NCI-H2107 (cell line): ENCODE data around the gene ICOSLG.
"Not testable (repeated sequence)": the region's sequence is repeated elsewhere in the genome, so short reads cannot be mapped to it uniquely, and the experiment has no call there.

Experiments used
- DNase-seq: peaks from one replicate; lab custom pipeline; 2025; lab: John Stamatoyannopoulos, UW

ICOSLG gene

GRCh38 chr21:44263768-44264167 is 23.0 kb upstream of the ICOSLG start:
- no peak for DNase-seq

GRCh38 chr21:44263221-44263760 is 22.5 kb upstream of the ICOSLG start:
- no peak for DNase-seq

DNA sequence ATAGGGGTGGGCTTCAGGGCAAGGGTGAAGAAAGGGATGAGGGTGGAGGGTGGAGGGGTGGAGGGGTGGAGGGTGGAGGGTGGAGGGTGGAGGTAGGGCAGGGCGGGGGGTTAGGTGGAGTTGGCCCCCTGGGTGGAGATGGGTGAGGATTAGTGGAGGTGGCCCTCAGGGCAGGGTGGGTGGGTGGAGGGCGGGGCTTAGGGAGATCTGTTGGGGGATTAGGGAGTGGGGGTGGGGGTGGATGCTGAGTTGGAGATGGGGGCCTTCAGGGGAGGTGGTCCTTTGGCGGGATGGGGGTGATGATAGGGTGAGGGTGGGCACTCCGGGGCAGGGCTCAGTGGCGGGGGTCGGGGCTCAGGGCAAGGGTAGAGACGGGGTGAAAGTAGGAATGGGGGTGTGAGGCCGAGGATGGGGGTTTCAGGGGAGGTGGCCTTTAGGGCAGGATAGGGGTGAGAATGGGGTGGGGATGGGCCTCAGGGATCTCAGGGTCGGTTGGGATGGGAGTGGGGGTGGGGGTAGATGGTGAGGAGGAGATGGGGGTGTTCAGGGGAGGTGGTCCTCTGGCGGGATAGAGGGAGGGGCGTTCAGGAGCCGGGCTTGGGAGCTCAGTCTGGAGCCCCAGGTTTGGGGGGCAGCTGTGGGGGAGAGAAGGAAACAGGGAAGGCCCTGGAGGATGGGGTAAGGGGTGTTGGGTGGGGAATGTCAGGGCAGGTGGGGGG is 21.8 kb upstream of the ICOSLG start:
- DNase-seq: no peak

DNA sequence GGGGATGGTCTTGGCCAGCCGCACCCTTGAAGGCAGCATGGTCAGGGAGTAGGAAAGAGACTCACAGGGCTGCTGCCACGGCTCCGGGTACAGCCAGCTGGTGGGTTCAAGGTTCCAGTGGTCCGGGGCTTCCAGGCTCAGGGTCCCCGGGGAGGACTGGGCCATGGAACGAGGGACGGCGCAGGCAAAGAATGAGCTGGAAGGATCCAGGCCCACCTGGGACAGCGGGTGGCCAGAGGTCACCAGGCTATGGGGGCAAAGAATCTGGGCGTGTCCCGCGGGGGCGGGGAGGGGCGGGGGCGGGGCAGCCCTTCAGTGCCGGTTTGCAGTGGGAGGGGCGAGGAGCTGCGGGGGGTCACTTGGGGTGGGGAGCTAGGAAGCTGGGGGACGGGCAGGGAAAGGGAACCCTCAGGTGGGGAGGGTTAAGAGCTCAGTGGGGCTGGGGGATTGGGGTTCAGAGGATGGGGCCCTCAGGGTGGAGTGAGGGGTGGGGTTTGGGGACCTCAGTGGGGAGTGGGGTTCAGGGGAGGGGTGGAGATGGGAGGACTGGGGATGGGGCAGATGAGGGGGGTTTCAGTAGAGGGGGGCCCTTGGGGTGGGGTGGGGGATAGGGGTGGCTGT is 21.0 kb upstream of the ICOSLG start, which contains the start of gene DNMT3L:
DNMT3L (minus strand) TSS at position 223 of the 621 bp plus-strand sequence. CDS start 638 bp downstream, outside the sequence.
- DNase-seq: no peak

DNA sequence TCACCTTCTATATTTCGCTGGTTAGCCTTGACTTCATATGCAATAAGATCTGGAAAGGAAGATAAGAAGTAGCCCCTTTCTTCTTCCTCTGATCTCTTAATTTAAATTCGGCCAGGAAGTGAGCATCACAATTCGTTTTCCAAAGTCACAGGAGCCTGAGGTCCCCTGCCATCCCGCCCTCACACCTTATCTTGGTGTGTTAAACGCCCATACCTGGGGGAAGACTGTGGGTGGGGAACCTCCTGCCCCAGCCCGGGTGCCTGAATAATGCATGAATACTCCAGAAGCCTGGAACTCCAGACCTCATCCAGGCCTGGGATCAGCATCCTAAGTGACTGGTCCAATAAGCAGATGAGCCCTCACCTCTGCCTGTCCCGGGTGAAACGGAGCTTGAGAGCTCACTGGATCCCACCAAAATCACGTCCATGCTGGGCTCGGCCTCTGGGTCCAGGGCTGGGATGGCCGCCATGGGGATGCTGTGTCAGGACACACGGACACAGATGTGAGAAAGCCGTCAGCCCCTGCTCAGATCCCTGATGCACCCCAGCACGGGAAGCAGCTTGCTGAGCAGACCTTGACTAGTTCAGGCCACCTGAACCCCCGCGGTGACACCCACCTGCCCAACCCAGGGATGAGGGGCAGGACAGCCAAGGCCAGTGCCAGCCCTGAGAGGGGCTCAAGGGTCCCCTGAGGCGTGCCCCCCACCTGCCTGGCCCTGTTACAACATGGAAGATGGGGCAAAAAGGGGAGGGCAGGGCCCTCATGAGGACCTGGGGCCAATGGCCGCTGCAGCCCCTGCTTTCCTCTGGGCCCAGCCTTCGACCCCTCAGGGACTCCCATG is 20.3 kb upstream of the ICOSLG start:
- DNase-seq: no peak

GRCh38 chr21:44260066-44260465 is 19.3 kb upstream of the ICOSLG start:
- DNase-seq: no peak

- DNase-seq: no peak
Observed at GRCh38 chr21:44259082-44259705, 18.5 kb upstream of the ICOSLG start.

DNA sequence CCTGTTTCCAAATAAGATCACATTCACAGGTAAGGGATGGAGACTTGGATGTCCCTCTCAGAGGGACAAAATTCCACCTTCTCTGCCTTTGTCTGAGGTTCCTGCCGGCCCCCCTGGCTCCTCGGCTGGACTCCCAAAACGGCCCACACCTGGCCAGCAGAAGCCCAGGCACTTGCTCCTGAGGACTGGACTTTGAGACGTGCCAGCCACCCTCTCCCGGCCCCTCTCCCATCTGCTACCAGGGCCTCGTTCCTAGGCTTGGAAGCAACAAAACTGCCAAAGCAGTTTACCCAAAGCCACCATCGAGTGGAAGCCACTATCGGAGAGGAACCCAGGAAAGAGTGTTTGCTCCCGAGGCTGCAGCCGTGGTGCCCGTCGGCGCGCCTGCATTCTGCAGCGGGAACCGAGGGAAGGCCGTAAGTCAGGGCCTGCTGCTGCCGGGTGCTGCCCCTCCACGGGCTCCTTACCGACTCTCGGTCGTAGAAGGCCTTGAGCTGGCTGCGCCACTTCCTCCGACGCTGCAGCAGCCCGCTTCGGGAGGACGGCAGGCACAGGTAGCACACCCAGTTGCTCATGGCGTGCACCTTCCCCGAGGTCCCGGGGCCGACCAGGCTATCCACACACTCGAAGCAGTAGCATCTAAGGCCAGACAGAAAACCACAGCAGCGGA is 17.4 kb upstream of the ICOSLG start:
- no peak for DNase-seq

- DNase-seq: no peak
Observed at GRCh38 chr21:44255511-44255981, 14.8 kb upstream of the ICOSLG start.

GRCh38 chr21:44253832-44254710 is 13.3 kb upstream of the ICOSLG start:
- no peak for DNase-seq

DNA sequence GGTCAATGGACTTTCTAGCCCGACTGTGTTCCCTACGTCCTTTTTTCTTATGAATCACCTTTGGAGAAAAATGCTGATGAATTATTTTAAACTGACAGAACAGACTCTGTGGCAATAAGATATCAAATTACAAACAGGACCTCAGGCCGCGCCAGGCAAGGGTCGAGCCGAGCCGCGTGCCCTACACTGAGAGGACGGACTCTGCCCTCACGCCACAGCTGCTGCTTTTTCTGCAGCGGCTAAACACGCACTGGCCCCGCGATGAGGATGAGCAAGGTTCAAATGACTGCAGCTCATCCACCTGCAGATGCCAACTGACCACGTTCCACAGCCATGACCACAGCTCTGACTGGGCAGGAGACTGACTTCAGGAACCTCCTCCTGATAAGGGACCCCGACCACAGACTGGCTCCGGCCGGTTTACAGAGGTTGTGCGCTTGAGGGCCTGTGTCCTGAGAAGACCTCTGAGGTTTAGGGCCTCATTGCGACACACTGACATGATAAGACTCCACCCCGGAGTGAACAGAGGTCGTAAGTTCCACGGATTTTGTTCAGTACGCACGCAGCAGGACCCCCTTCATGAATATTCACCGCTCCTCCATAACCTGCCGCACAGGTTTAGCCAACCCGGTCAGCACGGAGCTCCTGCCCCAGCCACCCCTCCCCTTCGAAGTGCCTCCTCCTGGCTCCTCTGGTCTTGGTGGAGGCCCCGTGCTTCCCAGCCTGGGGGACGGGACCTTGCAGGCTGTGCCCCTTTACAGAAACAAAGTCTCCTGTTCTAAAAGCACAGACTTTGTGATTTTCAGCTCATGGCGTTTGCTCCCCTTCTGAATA is 8.7 kb upstream of the ICOSLG start:
- DNase-seq: not testable (repeated sequence)

GRCh38 chr21:44247904-44248303 is 7.2 kb upstream of the ICOSLG start:
- DNase-seq: not testable (repeated sequence)

DNA sequence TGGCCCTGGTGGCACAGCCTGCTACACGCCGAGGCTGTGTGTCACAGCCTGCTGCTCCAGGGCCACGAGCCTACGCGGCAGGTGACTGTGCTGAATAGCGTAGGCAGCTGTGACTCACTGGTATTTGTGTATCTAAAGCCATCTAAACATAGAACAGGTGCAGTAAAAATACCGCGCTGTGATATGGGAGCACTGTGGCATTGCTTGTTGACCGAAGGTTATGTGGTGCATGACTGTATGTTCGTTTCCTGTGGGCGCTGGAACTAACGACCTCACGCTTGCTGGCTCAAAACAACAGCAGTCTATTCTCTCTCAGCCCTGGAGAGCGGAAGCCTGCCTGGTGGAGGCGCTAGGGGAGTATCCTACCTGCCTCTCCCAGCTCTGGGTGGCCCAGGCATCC is 3.2 kb upstream of the ICOSLG start:
- not testable (repeated sequence) for DNase-seq

DNA sequence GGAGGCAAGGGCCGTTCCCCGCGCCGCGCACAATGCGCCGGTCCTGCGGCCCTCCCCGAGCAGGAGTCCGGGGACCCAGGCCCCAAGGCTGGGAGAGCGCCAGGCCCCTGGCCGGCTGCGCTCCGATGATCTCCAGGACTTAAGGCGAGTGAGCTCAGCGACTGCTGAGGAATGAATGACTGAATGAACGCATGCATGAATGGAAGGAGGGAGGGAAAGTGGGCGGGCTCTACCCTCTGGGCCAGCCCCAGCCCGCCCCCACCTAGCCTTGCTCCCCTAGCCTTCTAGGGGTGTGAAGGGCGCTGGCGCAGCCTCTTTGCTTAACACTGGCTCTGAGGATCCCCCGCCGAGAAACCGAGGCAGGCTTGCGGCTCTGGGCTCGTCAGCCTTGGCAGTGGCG is 538 bp upstream of the ICOSLG start:
- DNase-seq: not testable (repeated sequence)

GRCh38 chr21:44240353-44240752 is 390 bp downstream of the ICOSLG start:
- DNase-seq: not testable (repeated sequence)

DNA sequence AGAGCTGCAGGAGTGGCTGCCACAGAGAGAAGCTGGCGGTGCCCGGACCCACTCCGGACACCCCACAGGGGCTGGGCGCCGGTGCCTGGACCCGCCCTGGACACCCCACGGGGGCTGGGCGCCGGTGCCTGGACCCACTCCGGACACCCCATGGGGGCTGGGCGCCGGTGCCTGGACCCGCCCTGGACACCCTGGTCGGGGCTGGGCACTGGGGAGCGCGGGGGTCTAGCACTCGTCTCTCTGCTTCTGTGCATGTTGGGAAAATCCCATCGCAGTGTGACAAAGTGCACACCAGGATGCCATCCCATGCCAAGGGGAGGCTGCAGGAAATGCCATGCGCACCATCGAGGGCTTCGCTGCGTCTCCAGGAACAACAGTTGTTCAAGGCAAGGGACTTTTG is 11.2 kb downstream of the ICOSLG start:
- DNase-seq: not testable (repeated sequence)

DNA sequence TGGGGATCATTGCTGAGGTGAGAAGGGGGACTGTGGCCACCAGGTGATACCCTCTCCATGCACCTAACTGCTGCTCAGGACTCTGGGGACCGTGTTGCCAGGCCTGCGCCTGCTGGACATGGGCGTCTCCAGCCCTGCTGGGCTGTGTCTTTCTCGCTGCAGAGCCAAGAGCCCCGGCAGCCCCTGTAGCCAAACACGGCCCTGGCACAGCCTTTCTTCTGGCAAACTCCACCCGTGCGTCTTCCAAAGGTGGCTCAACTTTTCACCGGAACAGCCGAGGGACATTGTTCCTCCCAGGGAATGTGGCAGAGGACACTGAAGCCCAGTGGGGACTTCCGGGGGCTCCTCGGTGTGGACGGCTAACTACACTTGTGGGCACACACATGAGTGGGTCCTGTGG is 12.6 kb downstream of the ICOSLG start:
- DNase-seq: not testable (repeated sequence)

DNA sequence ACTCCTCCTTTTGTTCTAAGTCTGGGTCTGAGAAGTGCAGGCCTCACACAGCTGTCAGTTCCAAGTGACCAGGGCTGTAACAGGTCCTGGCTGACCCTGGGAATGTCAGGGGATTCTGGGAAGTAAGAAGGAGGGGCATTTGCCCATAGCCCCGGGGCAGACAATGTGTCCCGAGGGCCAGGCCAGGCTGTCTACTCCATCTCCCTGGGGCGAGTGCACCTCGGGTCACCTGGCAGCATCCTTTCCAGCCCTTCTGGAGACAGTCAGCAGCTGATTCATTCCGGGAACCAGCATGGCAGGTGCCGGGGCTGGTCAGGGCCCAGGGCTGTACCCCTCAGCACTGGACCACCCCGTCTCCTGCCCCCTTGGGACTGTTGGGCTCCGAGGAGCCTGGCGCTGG is 13.1 kb downstream of the ICOSLG start:
- not testable (repeated sequence) for DNase-seq

DNA sequence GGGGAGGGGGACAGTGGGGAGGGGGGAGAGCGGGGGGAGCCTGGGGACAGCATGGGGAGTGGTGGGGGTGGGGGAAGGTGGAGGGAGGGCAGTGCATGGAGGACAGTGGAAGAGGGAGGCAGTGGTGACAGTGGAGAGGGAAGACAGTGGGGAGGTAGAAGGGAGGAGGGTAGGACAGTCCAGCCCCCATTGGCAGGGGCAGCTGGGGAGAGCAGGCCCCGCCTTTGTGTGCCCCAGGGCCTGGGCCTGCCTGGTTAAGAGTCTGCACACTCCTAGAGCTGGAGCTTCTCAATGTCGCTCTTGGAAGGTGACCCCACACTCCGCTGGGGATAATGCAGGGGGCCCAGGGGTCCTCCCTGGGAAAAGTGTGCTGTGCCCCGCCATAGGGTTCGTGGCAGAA is 15.1 kb downstream of the ICOSLG start:
- not testable (repeated sequence) for DNase-seq
